Adrenal gland (tissue), 5 donors: ENCODE data around the gene KIAA1328.

Experiments used
- CTCF ChIP-seq, 6 experiments: fragments of 450-650 bp in 4 of 6; fragments of 200-600 bp in 2 of 6; sonication (generic) in 1 of 6; IDR thresholded peaks; 1 replicate in 5 of 6; 2 replicates in 1 of 6; pipeline versions ENCODE4 v1.5.1 to v1.8.0; 2016 to 2021; ENCODE audit warnings: antibody characterized with exemption in 6 of 6, mild to moderate bottlenecking in 2 of 6, moderate library complexity in 1 of 6
- POLR2A ChIP-seq, 2 donors: fragments of 450-650 bp; IDR thresholded peaks; one replicate each; pipeline ENCODE4 v1.6.1; 2017; ENCODE audit warnings: antibody characterized with exemption in 2 of 2, mild to moderate bottlenecking in 2 of 2, moderate library complexity in 1 of 2
- donor health status: DM: no; HTN: no; CAD: no.

- TF ChIP-seq CTCF (IDR thresholded peaks at IDR 0.05), result no peak
- no peak for TF ChIP-seq POLR2A (IDR thresholded peaks at IDR 0.05)
Observed at GRCh38 chr18:36871801-36872200, 42.9 kb downstream of the KIAA1328 start.
